CD14-positive monocyte (primary cell): ENCODE data around the gene WWC1. TPM values are rescaled to one million over a fixed set of nuclear protein-coding genes. Genes with fewer than 3 reads are reported as not detected.

ENCODE experiments used
- DNase-seq, 3 donors: peaks; one replicate each; pipeline ENCODE4 v3.0.0-alpha.2; 2011 to 2022
- H2AFZ ChIP-seq: 2 replicates; pipeline ENCODE4 v1.6.0; 2012; ENCODE audit warnings: mild to moderate bottlenecking, low read depth, low read length, inconsistent platforms; ENCODE audit not compliant: insufficient read depth, poor library complexity, severe bottlenecking
- H3K27ac ChIP-seq, 2 donors: 1 replicate in 1 of 2; 2 replicates in 1 of 2; pipeline ENCODE4 v1.5.1; 2012 to 2013; ENCODE audit warnings: low read length in 2 of 2, control low read depth in 1 of 2, inconsistent platforms in 1 of 2, low read depth in 1 of 2, mild to moderate bottlenecking in 1 of 2
- H3K27me3 ChIP-seq, 2 donors: one replicate each; pipeline versions ENCODE4 v1.6.0 to v1.6.1; 2011 to 2013; ENCODE audit warnings: low read length in 2 of 2; ENCODE audit not compliant: control insufficient read depth in 2 of 2, insufficient read depth in 2 of 2
- H3K36me3 ChIP-seq, 2 donors: replicated peaks in 1 of 2; 1 replicate in 1 of 2; 2 replicates in 1 of 2; pipeline versions ENCODE4 v1.5.1 to v1.6.1; 2012 to 2013; ENCODE audit warnings: low read length in 2 of 2, control low read depth in 1 of 2, inconsistent platforms in 1 of 2, mild to moderate bottlenecking in 1 of 2; ENCODE audit not compliant: insufficient read depth in 2 of 2, control insufficient read depth in 1 of 2
- H3K4me1 ChIP-seq, 2 donors: 1 replicate in 1 of 2; 2 replicates in 1 of 2; pipeline versions ENCODE4 v1.5.1 to v1.6.1; 2012 to 2013; ENCODE audit warnings: low read length in 2 of 2, control low read depth in 1 of 2, inconsistent platforms in 1 of 2, mild to moderate bottlenecking in 1 of 2, moderate library complexity in 1 of 2; ENCODE audit not compliant: insufficient read depth in 2 of 2, control insufficient read depth in 1 of 2
- H3K4me2 ChIP-seq: replicated peaks from 2 replicates; pipeline ENCODE3; 2012; ENCODE audit warnings: low read length, moderate library complexity, mild to moderate bottlenecking; ENCODE audit not compliant: poor library complexity, severe bottlenecking; ENCODE audit errors: extremely low read depth
- H3K4me3 ChIP-seq, 3 experiments: fragments of 200-600 bp in 1 of 3; sonication (generic) in 1 of 3; replicated peaks in 1 of 3; 1 replicate in 2 of 3; 2 replicates in 1 of 3; pipeline ENCODE4 v1.5.1; 2011 to 2013; ENCODE audit warnings: low read length in 3 of 3, mild to moderate bottlenecking in 3 of 3, control low read depth in 2 of 3, low read depth in 2 of 3, inconsistent platforms in 1 of 3, moderate library complexity in 1 of 3
- H3K79me2 ChIP-seq: 2 replicates; pipeline ENCODE4 v1.6.0; 2012; ENCODE audit warnings: mild to moderate bottlenecking, control low read depth, inconsistent platforms, low read length, moderate library complexity; ENCODE audit not compliant: insufficient read depth
- H3K9ac ChIP-seq: 2 replicates; pipeline ENCODE4 v1.6.0; 2017; ENCODE audit warnings: low read length, mild to moderate bottlenecking; ENCODE audit not compliant: insufficient read depth, poor library complexity, severe bottlenecking
- H3K9me3 ChIP-seq, 2 donors: replicated peaks in 1 of 2; 1 replicate in 1 of 2; 2 replicates in 1 of 2; pipeline versions ENCODE4 v1.5.1 to v1.6.1; 2012 to 2013; ENCODE audit warnings: low read length in 2 of 2, control low read depth in 1 of 2; ENCODE audit not compliant: control insufficient read depth in 1 of 2, insufficient read depth in 1 of 2
- H4K20me1 ChIP-seq: 2 replicates; pipeline ENCODE4 v1.6.0; 2012; ENCODE audit warnings: mild to moderate bottlenecking, low read length, control low read depth, moderate library complexity; ENCODE audit not compliant: insufficient read depth
- H3K27ac Mint-ChIP-seq, 7 donors: one replicate each; pipeline ENCODE4 v1.8.0; 2020; ENCODE audit warnings: mild to moderate bottlenecking in 7 of 7, mixed read lengths in 7 of 7, moderate library complexity in 6 of 7, inconsistent platforms in 2 of 7
- H3K27me3 Mint-ChIP-seq, 3 donors: one replicate each; pipeline ENCODE4 v1.8.0; 2021 to 2022; ENCODE audit warnings: low read depth in 3 of 3, mild to moderate bottlenecking in 3 of 3, mixed read lengths in 3 of 3, moderate library complexity in 3 of 3, inconsistent platforms in 1 of 3
- H3K36me3 Mint-ChIP-seq, 2 donors: one replicate each; pipeline ENCODE4 v1.8.0; 2020; ENCODE audit warnings: mixed read lengths in 2 of 2, inconsistent platforms in 1 of 2, mild to moderate bottlenecking in 1 of 2
- H3K4me1 Mint-ChIP-seq: one replicate; pipeline ENCODE4 v1.8.0; 2020; ENCODE audit warnings: mild to moderate bottlenecking, mixed read lengths
- H3K4me3 Mint-ChIP-seq, 2 donors: one replicate each; pipeline ENCODE4 v1.8.0; 2020; ENCODE audit warnings: mild to moderate bottlenecking in 2 of 2, mixed read lengths in 2 of 2, moderate library complexity in 1 of 2
- H3K9me3 Mint-ChIP-seq, 7 donors: one replicate each; pipeline ENCODE4 v1.8.0; 2020 to 2022; ENCODE audit warnings: mixed read lengths in 7 of 7, mild to moderate bottlenecking in 6 of 7, moderate library complexity in 6 of 7, inconsistent platforms in 2 of 7
- WGBS: methylation state at CpG from one replicate; pipeline ENCODE4 v1.1.5; 2013; ENCODE audit warnings: missing lambda C conversion rate; ENCODE audit not compliant: insufficient coverage; 5-methylcytosine and 5-hydroxymethylcytosine counted together
- intact Hi-C, 2 donors: fragments of 100-400 bp; cut with micrococcal nuclease; formaldehyde crosslinking; loops; one replicate each; pipeline versions ENCODE4 v1.15.0 to v1.15.1; 2023
- polyA plus RNA-seq, 3 donors: library from polyadenylated mRNA; depleted of rRNA in 1 of 3; unstranded in 2 of 3; stranded (reverse) in 1 of 3; fragments of 300-500 nt in 2 of 3; fragments of >200 nt in 1 of 3; fragmentation: Illumina TruSeq in 2 of 3; gene quantifications; 1 replicate in 2 of 3; 2 replicates in 1 of 3; pipeline ENCODE4 v1.2.3, GENCODE V29; 2012 to 2021
- TF ChIP-seq, protein P1 (sequence below): fragments of 200-600 bp; IDR thresholded peaks from one replicate; pipeline ENCODE4 v1.8.0; 2022; ENCODE audit warnings: antibody characterized with exemption, mild to moderate bottlenecking

The WWC1 gene
- polyA plus RNA-seq, 3 donors: not detected

DNA sequence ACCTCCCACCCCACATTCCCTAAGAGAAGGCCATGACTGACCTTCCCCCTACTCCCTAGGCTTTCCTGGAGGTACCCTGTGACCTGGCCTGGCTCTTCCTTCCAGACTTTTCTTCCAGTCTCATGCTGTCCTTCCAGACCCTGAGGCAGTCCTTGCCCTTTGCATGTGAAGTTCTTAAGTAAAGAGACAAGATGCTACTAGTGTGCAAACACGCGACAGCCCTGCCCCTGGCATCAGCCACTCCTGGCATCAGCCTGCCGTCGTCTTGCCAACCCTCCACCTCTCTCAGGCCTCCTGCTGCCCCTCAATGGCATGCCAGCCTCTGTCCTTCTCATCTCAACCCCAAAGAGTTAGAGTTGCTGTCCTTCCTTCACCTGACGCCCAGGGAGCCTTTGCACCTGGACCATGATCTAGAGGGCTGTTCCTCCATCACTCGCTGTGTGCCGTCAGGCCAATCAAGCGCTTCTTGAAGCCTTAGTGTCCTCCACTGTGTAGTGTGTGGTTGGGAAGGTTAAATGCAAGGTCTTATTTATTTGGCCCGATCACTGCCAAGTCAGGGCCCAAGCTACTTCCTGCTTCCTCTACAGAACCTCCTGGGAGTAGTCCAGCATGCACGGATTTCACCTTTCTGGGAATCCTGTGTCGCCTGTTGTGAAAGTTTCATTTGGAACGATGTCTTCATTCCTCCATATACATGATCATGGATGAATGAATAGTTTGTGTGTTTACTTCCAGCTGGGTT lies 61.9 kb downstream of the WWC1 start:
- Histone ChIP-seq H3K27me3 (no peaks in the 10 kb centered on the region), H3K4me3 (no peak overlapping the region), H3K4me1 (no peaks in the 10 kb centered on the region), H3K9ac (no peak overlapping the region), H3K4me2 (no peak overlapping the region), H2AFZ (no peak overlapping the region), H3K36me3 (no peaks in the 10 kb centered on the region), H4K20me1 (no peaks in the 10 kb centered on the region), H3K27ac (no peak overlapping the region), H3K79me2 (no peaks in the 10 kb centered on the region), H3K9me3 (no peaks in the 10 kb centered on the region)
- 95% methylated on average over 8 of the region's 12 CpGs for WGBS
- H3K4me3 Mint-ChIP-seq: no peak overlapping the region
- DNase-seq: no peak
- intact Hi-C loops: no loop called here
- peaks cover 0 to 6% (median 0%) of the 10 kb centered on the region in 7 donors for H3K9me3 Mint-ChIP-seq
- H3K27ac Mint-ChIP-seq: peak overlapping the region in 1 of 7 donors; percentile 45
- TF ChIP-seq, protein P1, sequence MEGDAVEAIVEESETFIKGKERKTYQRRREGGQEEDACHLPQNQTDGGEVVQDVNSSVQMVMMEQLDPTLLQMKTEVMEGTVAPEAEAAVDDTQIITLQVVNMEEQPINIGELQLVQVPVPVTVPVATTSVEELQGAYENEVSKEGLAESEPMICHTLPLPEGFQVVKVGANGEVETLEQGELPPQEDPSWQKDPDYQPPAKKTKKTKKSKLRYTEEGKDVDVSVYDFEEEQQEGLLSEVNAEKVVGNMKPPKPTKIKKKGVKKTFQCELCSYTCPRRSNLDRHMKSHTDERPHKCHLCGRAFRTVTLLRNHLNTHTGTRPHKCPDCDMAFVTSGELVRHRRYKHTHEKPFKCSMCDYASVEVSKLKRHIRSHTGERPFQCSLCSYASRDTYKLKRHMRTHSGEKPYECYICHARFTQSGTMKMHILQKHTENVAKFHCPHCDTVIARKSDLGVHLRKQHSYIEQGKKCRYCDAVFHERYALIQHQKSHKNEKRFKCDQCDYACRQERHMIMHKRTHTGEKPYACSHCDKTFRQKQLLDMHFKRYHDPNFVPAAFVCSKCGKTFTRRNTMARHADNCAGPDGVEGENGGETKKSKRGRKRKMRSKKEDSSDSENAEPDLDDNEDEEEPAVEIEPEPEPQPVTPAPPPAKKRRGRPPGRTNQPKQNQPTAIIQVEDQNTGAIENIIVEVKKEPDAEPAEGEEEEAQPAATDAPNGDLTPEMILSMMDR: no peak
- no peaks in the 10 kb centered on the region for H3K36me3 Mint-ChIP-seq
- H3K27me3 Mint-ChIP-seq: peaks cover 1 to 4% (median 1%) of the 10 kb centered on the region in 3 donors
- H3K4me1 Mint-ChIP-seq: no peaks in the 10 kb centered on the region

DNA sequence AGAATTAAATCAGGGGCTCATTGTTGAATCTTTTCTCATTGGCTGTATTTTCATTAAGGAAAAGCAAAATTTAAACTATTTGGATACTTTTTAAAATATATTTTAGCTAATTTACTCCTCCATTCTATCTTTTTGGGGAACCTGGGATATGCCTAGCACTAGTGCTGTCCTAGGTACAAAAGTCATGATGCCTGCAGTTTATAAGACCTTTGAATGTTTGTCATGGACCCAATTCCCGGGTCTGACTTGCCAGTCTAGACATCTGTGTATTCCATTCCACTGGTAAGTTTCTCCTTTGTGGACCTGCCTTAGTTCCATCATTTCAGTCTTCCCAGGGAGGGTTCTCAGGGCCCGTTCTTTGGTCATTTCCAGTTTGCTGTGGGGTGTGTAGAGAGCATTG lies 63.0 kb downstream of the WWC1 start:
- Mint-ChIP-seq H3K36me3 (no peaks in the 10 kb centered on the region), H3K27ac (no peak overlapping the region), H3K4me3 (no peak overlapping the region), H3K9me3 (peaks cover 0 to 6% (median 0%) of the 10 kb centered on the region in 7 donors), H3K27me3 (peaks cover 1 to 4% (median 1%) of the 10 kb centered on the region in 3 donors), H3K4me1 (no peaks in the 10 kb centered on the region)
- no peak overlapping the region for H3K9ac ChIP-seq
- no peaks in the 10 kb centered on the region for H3K4me1 ChIP-seq
- no peaks in the 10 kb centered on the region for H3K79me2 ChIP-seq
- WGBS: 63% methylated on average over 1 of the region's 2 CpGs
- H2AFZ ChIP-seq: no peak overlapping the region
- intact Hi-C loops: no loop called here
- no peaks in the 10 kb centered on the region for H4K20me1 ChIP-seq
- no peak overlapping the region for H3K4me3 ChIP-seq
- TF ChIP-seq, protein P1: no peak
- H3K4me2 ChIP-seq: no peak overlapping the region
- no peak for DNase-seq
- H3K27ac ChIP-seq: no peak overlapping the region
- no peaks in the 10 kb centered on the region for H3K27me3 ChIP-seq
- no peaks in the 10 kb centered on the region for H3K36me3 ChIP-seq
- H3K9me3 ChIP-seq: no peaks in the 10 kb centered on the region
